ENCODE results near the gene ELOVL3. TPM values are rescaled to one million over a fixed set of nuclear protein-coding genes. Genes with fewer than 3 reads are reported as not detected.
A peak's percentile ranks its signal among the peaks of the same experiment; 100 is the strongest.

The ELOVL3 gene
- total and polyA plus RNA-seq, 2 of the 13 experiments (the other 11 are each of a cell fraction or from before 2014, with no cell fraction given): 0.58 to 0.69 TPM

DNA sequence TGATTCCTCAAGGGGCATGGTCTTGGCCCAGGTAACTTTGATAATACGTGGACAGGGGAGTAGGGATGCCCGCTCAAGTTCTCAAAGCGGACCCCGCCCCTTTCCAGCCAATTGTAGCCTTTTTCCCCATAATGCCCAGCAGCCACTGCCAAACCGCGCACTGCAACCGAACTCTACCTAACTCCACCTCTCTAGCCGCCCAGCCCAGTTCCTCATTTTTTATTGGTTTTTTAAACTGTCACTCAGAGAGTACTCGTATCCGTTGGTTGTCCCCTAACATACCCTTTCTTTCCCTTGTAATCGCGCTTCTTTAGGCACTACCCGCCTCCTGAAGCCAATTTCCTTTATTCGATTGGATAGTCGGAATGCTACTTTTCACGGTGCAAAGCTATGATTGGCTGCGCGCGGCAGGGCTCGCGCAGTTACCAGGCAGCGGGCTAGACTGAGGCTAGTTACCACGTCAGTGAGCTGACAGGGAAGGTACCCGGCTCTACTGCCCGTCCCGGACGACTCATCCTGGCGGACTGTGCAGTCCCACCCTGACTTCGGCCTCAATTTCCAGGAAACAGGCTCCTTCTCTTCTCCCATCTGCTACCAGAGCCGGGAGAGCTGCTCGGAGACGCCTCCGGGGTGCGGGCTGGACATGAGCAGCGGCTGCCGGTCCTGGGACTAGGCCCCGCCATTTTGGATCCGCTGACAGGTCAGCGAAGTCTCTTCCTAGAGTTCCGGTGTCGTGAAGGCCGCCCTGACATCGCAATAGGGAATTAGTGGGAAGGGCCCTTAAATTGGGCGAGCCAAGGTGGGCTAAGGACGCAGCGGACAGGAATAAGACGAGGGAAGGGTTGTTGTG is 19.2 kb downstream of the ELOVL3 start, which contains the start of gene GBF1 (continued):
- TF ChIP-seq, protein P1, sequence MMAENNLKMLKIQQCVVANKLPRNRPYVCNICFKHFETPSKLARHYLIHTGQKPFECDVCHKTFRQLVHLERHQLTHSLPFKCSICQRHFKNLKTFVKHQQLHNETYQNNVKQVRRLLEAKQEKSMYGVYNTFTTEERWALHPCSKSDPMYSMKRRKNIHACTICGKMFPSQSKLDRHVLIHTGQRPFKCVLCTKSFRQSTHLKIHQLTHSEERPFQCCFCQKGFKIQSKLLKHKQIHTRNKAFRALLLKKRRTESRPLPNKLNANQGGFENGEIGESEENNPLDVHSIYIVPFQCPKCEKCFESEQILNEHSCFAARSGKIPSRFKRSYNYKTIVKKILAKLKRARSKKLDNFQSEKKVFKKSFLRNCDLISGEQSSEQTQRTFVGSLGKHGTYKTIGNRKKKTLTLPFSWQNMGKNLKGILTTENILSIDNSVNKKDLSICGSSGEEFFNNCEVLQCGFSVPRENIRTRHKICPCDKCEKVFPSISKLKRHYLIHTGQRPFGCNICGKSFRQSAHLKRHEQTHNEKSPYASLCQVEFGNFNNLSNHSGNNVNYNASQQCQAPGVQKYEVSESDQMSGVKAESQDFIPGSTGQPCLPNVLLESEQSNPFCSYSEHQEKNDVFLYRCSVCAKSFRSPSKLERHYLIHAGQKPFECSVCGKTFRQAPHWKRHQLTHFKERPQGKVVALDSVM (CRISPR knock-in tag; IDR thresholded peaks at IDR 0.05): no peak
- 0 out of 2 replicates have a peak, but pooled peaks have one; percentile 13 for TF ChIP-seq FOXK1 (CRISPR knock-in tag; IDR thresholded peaks at IDR 0.05; ENCODE audit: borderline replicate concordance, low read depth)
- peak; percentile 26; the same call in 1 of the 2 replicates for TF ChIP-seq ZNF777 (CRISPR knock-in tag; IDR thresholded peaks at IDR 0.05)
- peak; percentile 83 for TF ChIP-seq NR2C2 (CRISPR knock-in tag; IDR thresholded peaks at IDR 0.05; ENCODE audit: borderline replicate concordance)
- TF ChIP-seq ZNF10 (CRISPR knock-in tag; IDR thresholded peaks at IDR 0.05; ENCODE audit: borderline replicate concordance, low read depth): no peak
- TF ChIP-seq GZF1 (CRISPR knock-in tag; IDR thresholded peaks at IDR 0.05): no peak
- TF ChIP-seq ZNF678 (CRISPR knock-in tag; IDR thresholded peaks at IDR 0.05): no peak
- peak; percentile 27; the same call in 1 of the 2 replicates for TF ChIP-seq POGZ (CRISPR knock-in tag; IDR thresholded peaks at IDR 0.05)
- TF ChIP-seq POLR2G (IDR thresholded peaks at IDR 0.05; ENCODE audit: low read depth, low read length): peak; percentile 89
- TF ChIP-seq, protein P2, sequence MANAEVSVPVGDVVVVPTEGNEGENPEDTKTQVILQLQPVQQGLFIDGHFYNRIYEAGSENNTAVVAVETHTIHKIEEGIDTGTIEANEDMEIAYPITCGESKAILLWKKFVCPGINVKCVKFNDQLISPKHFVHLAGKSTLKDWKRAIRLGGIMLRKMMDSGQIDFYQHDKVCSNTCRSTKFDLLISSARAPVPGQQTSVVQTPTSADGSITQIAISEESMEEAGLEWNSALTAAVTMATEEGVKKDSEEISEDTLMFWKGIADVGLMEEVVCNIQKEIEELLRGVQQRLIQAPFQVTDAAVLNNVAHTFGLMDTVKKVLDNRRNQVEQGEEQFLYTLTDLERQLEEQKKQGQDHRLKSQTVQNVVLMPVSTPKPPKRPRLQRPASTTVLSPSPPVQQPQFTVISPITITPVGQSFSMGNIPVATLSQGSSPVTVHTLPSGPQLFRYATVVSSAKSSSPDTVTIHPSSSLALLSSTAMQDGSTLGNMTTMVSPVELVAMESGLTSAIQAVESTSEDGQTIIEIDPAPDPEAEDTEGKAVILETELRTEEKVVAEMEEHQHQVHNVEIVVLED (CRISPR knock-in tag; IDR thresholded peaks at IDR 0.05; ENCODE audit: borderline replicate concordance): peak; percentile 56; the same call in 1 of the 2 replicates
- TF ChIP-seq U2AF1 (optimal IDR thresholded peaks at IDR 0.05; ENCODE audit: low read depth, low read length): no peak
- TF ChIP-seq ZNF143 (CRISPR knock-in tag; IDR thresholded peaks at IDR 0.05): peak; percentile 84
- no peak for TF ChIP-seq THRA (CRISPR knock-in tag; IDR thresholded peaks at IDR 0.05; ENCODE audit: borderline replicate concordance)
- peak; percentile 94 for TF ChIP-seq PHF21A (CRISPR knock-in tag; IDR thresholded peaks at IDR 0.05)
- TF ChIP-seq ZFX (CRISPR knock-in tag; IDR thresholded peaks at IDR 0.05; ENCODE audit: low read depth): peak; percentile 89
- TF ChIP-seq ESRRA (CRISPR knock-in tag; IDR thresholded peaks at IDR 0.05; ENCODE audit: low read depth): no peak
- TF ChIP-seq PCBP2 (optimal IDR thresholded peaks at IDR 0.05; ENCODE audit: low read depth, low read length, poor library complexity, severe bottlenecking): no peak
- no peak for TF ChIP-seq ATF4 (CRISPR knock-in tag; IDR thresholded peaks at IDR 0.05)
- no peak for TF ChIP-seq ZNF576 (CRISPR knock-in tag; IDR thresholded peaks at IDR 0.05)
- TF ChIP-seq BRCA1 (CRISPR knock-in tag; IDR thresholded peaks at IDR 0.05): 0 out of 2 replicates have a peak, but pooled peaks have one; percentile 47
- TF ChIP-seq MTF1 (CRISPR knock-in tag; IDR thresholded peaks at IDR 0.05): no peak
- TF ChIP-seq ZNF30 (CRISPR knock-in tag; IDR thresholded peaks at IDR 0.05): no peak
- 0 out of 2 replicates have a peak, but pooled peaks have one; percentile 36 for TF ChIP-seq ZSCAN12 (CRISPR knock-in tag; IDR thresholded peaks at IDR 0.05)

All from HepG2 (cell line).